T-helper 1 cell treated with Interleukin-12 subunit alpha and Interleukin-12 subunit beta and Interleukin-4 antibody, amounts not matched to agents 30 μg/mL and 1 μg/mL, for 36 hours (primary cell): Measurements from ENCODE around the gene LEO1.
A peak's percentile ranks its signal among the peaks of the same experiment; 100 is the strongest.

Source experiments
- H3K27ac Mint-ChIP-seq: one replicate; pipeline ENCODE4 v1.8.0; 2021; ENCODE audit warnings: mild to moderate bottlenecking, mixed read lengths
- H3K27me3 Mint-ChIP-seq: one replicate; pipeline ENCODE4 v1.8.0; 2021; ENCODE audit warnings: low read depth, mixed read lengths
- H3K36me3 Mint-ChIP-seq: one replicate; pipeline ENCODE4 v1.8.0; 2021; ENCODE audit warnings: low read depth, mixed read lengths
- H3K4me1 Mint-ChIP-seq: one replicate; pipeline ENCODE4 v1.8.0; 2021; ENCODE audit warnings: low read depth, mixed read lengths
- H3K4me3 Mint-ChIP-seq: one replicate; pipeline ENCODE4 v1.8.0; 2021; ENCODE audit warnings: mild to moderate bottlenecking, moderate library complexity, mixed read lengths
- H3K9me3 Mint-ChIP-seq: one replicate; pipeline ENCODE4 v1.8.0; 2021; ENCODE audit warnings: mixed read lengths

The LEO1 gene

GRCh38 chr15:51971375-51972133 is at the start of gene LEO1:
Gene LEO1 (minus strand): TSS chr15:51971778. CDS start chr15:51971745, 33 bp downstream.
- H3K27ac Mint-ChIP-seq, result peak within 1 kb of the TSS; percentile 99
- peaks cover 9% of the 10 kb centered on the region for H3K9me3 Mint-ChIP-seq
- H3K4me1 Mint-ChIP-seq, result peaks cover 11% of the 10 kb centered on the region
- H3K36me3 Mint-ChIP-seq, result peaks cover 12% of the 10 kb centered on the region
- peaks cover 4% of the 10 kb centered on the region for H3K27me3 Mint-ChIP-seq
- peak within 1 kb of the TSS; percentile 98 for H3K4me3 Mint-ChIP-seq

- Mint-ChIP-seq H3K4me1 (peaks cover 31% of the 10 kb centered on the region), H3K9me3 (no peaks in the 10 kb centered on the region), H3K27ac (peak overlapping the region; percentile 96), H3K4me3 (peak overlapping the region; percentile 90), H3K36me3 (peaks cover 7% of the 10 kb centered on the region), H3K27me3 (peaks cover 14% of the 10 kb centered on the region)
These were observed 49.6 kb upstream of the LEO1 start for GRCh38 chr15:52021128-52021671.

GRCh38 chr15:52020221-52021085 is 48.9 kb upstream of the LEO1 start:
- H3K4me1 Mint-ChIP-seq, result peaks cover 31% of the 10 kb centered on the region
- no peaks in the 10 kb centered on the region for H3K9me3 Mint-ChIP-seq
- peak overlapping the region; percentile 96 for H3K27ac Mint-ChIP-seq
- peak overlapping the region; percentile 90 for H3K4me3 Mint-ChIP-seq
- peaks cover 7% of the 10 kb centered on the region for H3K36me3 Mint-ChIP-seq
- H3K27me3 Mint-ChIP-seq, result peaks cover 14% of the 10 kb centered on the region

GRCh38 chr15:52019394-52020220 is 48.0 kb upstream of the LEO1 start:
- Mint-ChIP-seq H3K4me3 (peak overlapping the region; percentile 97), H3K27ac (peak overlapping the region; percentile 100)

GRCh38 chr15:52018693-52019393 is 47.3 kb upstream of the LEO1 start, which contains the start of gene MAPK6:
Gene MAPK6 (plus strand): TSS chr15:52019219. CDS start chr15:52046461, 27,242 bp downstream.
- H3K9me3 Mint-ChIP-seq, result no peaks in the 10 kb centered on the region
- H3K4me3 Mint-ChIP-seq, result peak within 1 kb of the TSS; percentile 97
- peaks cover 14% of the 10 kb centered on the region for H3K27me3 Mint-ChIP-seq
- peak within 1 kb of the TSS; percentile 100 for H3K27ac Mint-ChIP-seq
- peaks cover 34% of the 10 kb centered on the region for H3K4me1 Mint-ChIP-seq
- H3K36me3 Mint-ChIP-seq, result peaks cover 7% of the 10 kb centered on the region

More at GRCh38 chr15:52019394-52020220, 48.0 kb upstream of the LEO1 start:
- H3K9me3 Mint-ChIP-seq, result no peaks in the 10 kb centered on the region
- peaks cover 7% of the 10 kb centered on the region for H3K36me3 Mint-ChIP-seq
- peaks cover 31% of the 10 kb centered on the region for H3K4me1 Mint-ChIP-seq
- H3K27me3 Mint-ChIP-seq, result peaks cover 14% of the 10 kb centered on the region

GRCh38 chr15:52018244-52018643 is 46.7 kb upstream of the LEO1 start:
- Mint-ChIP-seq H3K27me3 (peaks cover 14% of the 10 kb centered on the region), H3K27ac (peak overlapping the region; percentile 100), H3K4me1 (peaks cover 35% of the 10 kb centered on the region), H3K9me3 (no peaks in the 10 kb centered on the region), H3K4me3 (peak overlapping the region; percentile 97), H3K36me3 (peaks cover 7% of the 10 kb centered on the region)

GRCh38 chr15:52016316-52016715 is 44.7 kb upstream of the LEO1 start:
- peaks cover 5% of the 10 kb centered on the region for H3K36me3 Mint-ChIP-seq
- peaks cover 38% of the 10 kb centered on the region for H3K4me1 Mint-ChIP-seq
- no peaks in the 10 kb centered on the region for H3K9me3 Mint-ChIP-seq
- H3K27ac Mint-ChIP-seq, result no peak overlapping the region
- H3K4me3 Mint-ChIP-seq, result no peak overlapping the region
- H3K27me3 Mint-ChIP-seq, result peaks cover 14% of the 10 kb centered on the region

- Mint-ChIP-seq H3K27me3 (peaks cover 14% of the 10 kb centered on the region), H3K36me3 (peaks cover 3% of the 10 kb centered on the region), H3K4me1 (peaks cover 31% of the 10 kb centered on the region), H3K9me3 (no peaks in the 10 kb centered on the region), H3K27ac (no peak overlapping the region), H3K4me3 (no peak overlapping the region)
These were observed 43.0 kb upstream of the LEO1 start for GRCh38 chr15:52014616-52015015.

GRCh38 chr15:52013151-52013791 is 41.7 kb upstream of the LEO1 start:
- Mint-ChIP-seq H3K27ac (peak overlapping the region; percentile 67), H3K36me3 (peaks cover 2% of the 10 kb centered on the region), H3K27me3 (peaks cover 9% of the 10 kb centered on the region), H3K4me1 (peaks cover 33% of the 10 kb centered on the region), H3K9me3 (no peaks in the 10 kb centered on the region), H3K4me3 (no peak overlapping the region)

GRCh38 chr15:52012210-52012609 is 40.6 kb upstream of the LEO1 start:
- Mint-ChIP-seq H3K27ac (no peak overlapping the region), H3K27me3 (peaks cover 4% of the 10 kb centered on the region), H3K36me3 (peaks cover 2% of the 10 kb centered on the region), H3K9me3 (no peaks in the 10 kb centered on the region), H3K4me1 (peaks cover 40% of the 10 kb centered on the region), H3K4me3 (no peak overlapping the region)

- Mint-ChIP-seq H3K4me1 (peaks cover 45% of the 10 kb centered on the region), H3K9me3 (no peaks in the 10 kb centered on the region), H3K27me3 (no peaks in the 10 kb centered on the region), H3K36me3 (peaks cover 2% of the 10 kb centered on the region), H3K27ac (no peak overlapping the region), H3K4me3 (no peak overlapping the region)
These were observed 40.1 kb upstream of the LEO1 start for GRCh38 chr15:52011711-52012144.

GRCh38 chr15:52010633-52011595 is 39.3 kb upstream of the LEO1 start:
- no peaks in the 10 kb centered on the region for H3K27me3 Mint-ChIP-seq
- H3K36me3 Mint-ChIP-seq, result peaks cover 2% of the 10 kb centered on the region
- H3K4me3 Mint-ChIP-seq, result no peak overlapping the region
- H3K9me3 Mint-ChIP-seq, result no peaks in the 10 kb centered on the region
- peaks cover 53% of the 10 kb centered on the region for H3K4me1 Mint-ChIP-seq
- H3K27ac Mint-ChIP-seq, result peak overlapping the region; percentile 39
